ENCODE measurements around the gene CPED1.
"Not testable (repeated sequence)": the region's sequence is repeated elsewhere in the genome, so short reads cannot be mapped to it uniquely, and the experiment has no call there.

The CPED1 gene

DNA sequence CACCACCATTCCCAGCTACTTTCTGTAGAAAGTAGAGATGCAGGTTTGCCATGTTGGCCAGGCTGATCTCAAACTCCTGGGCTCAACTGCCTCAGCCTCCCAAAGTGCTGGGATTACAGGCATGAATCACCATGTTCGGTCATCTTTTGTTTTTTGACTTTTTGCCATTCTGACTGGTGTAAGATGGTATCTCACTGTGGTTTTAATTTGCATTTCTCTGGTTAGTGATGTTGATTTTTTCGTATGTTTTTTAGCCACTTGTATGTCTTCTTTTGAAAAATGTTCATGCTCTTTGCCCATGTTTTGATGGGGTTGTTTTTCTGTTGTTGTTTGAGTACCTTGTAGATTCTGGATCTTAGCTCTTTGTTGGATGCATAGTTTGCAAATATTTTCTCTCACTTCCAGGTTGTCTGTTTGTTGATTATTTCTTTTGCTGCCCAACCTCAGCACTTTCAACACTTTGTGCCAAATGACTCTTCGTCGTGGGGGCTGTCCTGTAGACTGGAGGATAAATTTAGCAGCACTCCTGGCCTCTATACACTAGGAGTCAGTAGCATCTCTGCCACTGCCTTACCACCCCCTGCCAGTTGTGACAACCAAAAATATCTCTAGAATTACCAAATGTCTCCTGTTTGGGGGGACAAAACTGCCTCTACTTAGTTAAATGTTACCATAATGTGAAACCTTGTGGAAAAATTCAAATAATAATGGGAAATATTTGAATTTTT is 6.5 kb upstream of the CPED1 start:
- no peak for DNase-seq

DNA sequence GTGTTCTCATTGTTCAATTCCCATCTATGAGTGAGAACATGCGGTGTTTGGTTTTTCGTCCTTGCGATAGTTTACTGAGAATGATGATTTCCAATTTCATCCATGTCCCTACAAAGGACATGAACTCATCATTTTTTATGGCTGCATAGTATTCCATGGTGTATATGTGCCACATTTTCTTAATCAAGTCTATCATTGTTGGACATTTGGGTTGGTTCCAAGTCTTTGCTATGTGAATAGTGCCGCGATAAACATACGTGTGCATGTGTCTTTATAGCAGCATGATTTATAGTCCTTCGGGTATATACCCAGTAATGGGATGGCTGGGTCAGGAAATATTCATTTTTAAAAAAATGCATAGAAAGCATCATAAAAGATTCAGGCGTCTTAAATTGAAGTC is 4.9 kb upstream of the CPED1 start:
- not testable (repeated sequence) for DNase-seq

DNA sequence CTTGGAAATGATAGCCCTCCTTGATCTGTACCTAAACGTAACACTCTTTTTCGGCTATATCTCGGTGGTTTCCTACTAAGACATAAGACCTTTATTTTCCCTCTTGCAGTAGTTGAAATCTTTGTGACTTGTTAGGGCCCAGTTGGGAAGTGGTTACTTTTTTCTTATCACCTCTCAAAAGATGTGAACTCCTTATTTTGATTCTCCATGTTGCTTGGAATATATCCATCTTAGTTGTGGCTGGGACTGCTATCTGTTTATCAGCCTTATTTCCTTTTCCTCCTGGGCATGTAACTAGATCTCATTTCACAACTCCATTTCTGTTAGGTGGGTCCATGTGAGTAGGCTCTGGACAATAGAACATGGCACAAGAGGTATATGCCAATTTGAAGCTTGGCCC is 4.1 kb upstream of the CPED1 start:
- DNase-seq: no peak

DNA sequence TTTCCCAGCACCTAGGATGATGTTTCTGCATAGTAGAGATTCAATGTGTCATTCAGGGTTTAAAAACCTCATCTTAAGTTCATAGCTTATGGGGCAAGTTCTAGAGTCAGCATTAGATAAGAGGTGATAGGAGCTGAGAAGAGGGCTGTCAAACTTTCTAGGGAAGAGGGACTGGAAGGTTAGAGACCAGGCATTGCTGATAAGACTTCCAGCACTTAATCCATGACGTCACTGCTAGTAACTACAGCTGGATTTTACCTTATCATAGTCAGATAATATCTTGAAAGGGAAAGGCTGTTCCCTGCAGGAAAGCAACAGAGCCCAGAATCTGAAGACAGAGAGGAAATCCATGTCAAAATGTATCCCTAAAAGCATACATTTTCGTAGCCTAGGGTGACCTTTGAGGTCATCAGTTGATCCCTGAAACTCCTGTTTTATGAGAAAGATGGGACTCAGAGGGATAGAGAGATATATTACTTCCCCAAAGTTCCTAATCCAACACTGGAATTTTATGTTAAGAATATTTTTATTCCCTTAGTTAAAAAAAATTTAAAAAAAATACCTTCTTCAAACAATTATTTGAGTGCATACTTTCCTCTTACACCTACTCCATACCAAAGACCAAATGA is 3.3 kb upstream of the CPED1 start:
- no peak for DNase-seq

DNA sequence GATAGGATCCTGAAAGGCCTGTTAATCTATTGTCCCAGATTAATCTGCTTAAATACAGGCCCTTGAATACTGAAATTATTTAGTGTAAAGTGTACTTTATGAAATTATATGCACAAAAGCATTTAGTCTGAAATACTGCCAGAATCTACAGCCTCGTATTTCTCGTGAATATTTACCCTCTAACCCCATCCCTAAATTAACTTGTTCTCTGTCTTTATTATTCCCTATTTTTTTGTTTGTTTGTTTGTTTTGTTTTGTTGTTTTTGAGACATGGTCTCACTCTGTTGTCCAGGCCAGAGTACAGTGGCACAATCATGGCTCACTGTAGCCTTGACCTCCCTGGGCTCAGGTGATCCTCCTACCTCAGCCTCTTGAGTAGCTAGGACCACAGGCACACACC is 2.7 kb upstream of the CPED1 start:
- DNase-seq: no peak

DNA sequence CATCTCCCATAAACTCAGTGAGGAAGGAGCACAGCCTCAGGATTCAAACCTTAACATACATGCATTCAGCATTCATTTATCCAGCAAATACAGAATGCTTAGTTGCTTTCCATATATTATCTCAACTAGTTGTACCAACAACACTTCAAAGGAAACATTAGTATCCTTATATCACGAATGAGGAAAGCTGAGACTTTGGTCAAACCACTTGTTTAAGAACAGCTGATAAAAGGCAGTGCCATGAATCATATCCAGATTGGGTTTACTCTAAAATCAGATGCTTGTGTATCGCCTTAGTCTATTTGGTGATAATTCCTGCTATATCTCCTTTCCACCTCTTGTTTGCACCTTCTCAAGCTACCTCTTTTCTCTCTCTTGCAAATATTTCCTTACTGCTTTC is 1.9 kb upstream of the CPED1 start:
- no peak for DNase-seq

DNA sequence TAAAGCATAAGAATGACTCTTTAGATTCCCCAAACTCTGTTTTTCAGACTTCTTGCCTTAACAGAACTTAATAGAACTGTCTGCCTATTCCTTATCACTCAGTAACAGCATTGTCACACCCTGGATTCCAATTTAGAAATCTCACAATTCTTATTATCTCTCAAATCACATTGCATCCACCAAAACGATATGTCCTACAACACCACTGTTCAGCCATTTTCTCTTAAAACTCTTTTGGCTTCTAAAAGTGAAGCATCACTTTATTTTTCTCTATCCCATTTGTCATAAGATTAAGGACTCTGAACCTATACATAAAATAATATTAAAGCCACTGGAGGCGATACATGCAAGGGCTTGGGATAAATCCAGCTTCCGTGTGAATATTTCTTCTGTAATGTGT is 1.2 kb upstream of the CPED1 start:
- DNase-seq: no peak

DNA sequence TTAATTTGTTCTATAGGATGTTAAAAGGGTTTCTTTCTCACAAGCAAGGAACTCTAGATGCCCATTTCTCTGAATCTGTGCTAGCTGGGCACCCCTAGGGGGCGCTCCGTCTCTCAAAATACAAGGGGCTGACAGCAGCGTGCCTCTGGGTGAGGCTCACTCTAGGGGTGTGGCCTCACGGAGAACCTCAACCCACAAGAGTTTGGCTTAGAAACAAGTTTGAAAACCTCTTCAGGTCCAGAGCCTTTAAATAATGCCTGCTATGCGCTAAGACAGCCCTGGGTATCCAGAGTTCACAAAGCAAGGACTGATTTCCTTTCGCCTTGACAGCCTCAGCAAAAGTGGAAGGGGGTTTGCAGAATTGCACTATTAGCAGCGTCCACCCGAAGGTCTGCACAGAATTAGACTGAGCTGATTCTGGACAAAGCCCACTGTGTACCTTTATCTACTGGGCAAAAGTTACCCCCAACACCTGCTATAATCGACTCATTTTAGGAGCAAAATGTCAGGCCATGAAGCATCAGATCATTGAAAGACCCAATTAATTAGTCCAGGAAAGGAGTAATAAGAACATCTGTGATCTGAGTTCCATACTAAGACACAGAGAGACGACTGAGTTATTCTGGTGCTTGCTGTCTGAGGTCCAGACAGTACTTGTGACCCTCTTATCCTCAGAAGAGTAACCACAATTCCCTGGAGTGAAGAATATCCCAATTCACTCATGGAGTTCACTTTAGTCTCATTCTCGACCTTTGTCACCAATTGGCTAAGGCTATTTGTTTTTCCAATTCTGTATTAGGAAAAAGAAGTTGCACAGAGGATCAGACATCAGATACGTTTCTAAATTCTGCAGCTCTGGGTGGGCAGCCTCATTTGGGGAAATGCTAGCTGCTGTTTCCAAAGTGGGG is 574 bp upstream of the CPED1 start:
- DNase-seq: peak; percentile 67

DNA sequence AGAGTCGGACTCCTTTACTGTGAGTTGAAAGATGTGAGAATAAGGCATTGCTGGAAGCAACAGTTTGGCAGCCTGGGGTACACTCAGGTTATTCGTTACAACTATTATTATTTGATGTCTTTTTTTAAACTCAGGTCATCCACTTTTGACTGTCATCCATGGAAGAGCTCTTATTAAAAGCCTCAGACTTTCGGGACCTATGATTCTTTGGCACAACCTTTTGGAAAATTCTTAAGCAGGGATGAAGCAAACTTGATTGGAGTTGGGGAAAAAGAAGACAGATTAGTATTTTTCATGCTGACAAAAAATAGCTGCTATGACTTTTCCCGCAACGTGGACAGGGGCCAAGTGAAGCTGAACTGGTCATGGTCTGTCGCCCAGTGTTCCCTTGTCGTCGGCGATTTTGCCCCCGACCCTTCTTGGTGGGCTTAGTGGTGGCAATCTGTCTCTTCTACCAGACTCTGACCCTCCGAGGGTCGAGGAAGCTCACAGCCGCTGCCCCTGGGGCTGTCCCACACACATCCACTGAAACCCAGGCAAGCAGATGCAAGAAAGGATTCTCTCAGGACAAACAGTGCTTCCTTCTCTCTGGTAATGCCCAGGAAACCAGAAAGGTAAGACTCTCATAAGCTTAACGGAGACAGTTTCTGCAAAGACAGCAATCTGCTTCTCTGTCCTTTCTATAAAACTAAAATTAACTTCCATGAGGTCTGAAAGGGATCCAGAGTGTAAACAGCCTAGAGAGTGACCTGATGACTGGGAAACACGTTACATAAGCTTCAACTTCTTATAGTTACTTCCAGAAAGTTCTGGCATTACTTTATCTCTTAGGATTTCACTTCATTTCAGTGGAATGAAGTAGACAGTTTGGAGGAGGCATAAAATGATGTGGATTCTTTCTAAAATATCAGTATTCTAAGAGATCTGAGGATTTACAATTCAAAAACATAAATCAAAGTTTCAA is 1.0 kb downstream of the CPED1 start:
- DNase-seq: no peak

DNA sequence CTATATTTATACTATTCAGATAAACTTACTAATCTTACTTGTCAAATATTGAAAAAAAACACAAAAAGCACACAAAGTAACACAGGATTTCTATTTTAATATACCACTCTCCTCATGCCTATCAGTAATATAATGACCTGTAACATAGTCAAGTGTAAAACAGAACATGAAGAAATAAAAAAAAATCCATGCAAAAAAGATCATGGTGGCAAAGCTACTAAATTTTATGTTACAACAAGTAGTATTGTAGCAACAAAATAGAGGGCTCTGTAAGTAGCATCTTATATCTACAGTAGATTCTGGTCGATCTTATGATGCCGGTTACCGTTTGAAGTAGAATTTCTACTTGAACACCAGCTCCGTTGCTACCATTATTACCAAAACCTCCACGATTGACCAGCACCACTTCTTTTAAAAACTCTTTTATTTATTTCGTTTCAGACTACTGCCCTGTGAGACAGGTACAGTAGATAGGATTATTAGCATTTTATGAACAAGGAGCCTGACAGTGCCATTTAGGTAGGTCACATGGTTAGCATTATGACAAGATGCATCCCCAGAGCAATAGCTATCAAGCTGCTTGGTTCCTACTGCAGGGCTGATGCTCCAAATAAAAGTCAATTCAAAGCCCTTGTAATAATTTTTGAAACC is 2.1 kb downstream of the CPED1 start:
- DNase-seq: no peak

DNA sequence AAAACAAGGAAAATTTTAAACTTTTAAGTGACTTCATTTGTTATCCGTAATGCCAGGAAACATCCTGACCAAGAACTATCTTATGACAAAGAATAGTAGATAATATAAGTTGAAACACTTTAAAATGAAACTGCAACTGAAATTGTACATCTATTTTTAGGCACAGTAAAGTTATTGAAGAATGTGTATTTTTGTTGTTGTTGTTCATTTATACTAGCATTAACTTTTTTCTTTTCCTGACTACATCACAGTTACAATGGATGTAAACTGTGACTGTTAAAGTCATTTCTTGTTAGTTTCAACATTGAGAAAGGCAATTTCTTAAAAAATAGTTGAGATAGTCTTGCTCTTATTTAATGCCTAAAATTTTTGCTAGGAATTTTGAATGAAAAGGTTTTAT is 2.6 kb downstream of the CPED1 start:
- no peak for DNase-seq

DNA sequence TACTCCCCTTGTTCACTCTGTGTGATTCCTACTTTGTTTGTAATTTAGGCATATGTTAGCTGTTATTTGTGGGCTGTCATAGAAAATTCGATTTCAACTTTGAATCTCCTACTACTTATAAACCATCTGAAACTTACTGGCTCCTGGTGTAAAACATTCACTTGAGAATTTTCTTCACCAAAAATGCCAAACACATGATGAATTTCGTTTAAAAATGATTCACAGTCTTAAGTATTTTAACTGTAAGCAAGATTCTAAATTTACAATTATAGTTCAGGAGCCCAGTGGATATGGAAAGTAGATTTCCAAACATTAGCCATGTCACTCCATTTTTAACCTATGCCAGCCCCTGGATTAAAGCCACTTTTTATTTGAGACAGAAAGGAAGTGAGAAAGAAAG is 3.1 kb downstream of the CPED1 start:
- no peak for DNase-seq

DNA sequence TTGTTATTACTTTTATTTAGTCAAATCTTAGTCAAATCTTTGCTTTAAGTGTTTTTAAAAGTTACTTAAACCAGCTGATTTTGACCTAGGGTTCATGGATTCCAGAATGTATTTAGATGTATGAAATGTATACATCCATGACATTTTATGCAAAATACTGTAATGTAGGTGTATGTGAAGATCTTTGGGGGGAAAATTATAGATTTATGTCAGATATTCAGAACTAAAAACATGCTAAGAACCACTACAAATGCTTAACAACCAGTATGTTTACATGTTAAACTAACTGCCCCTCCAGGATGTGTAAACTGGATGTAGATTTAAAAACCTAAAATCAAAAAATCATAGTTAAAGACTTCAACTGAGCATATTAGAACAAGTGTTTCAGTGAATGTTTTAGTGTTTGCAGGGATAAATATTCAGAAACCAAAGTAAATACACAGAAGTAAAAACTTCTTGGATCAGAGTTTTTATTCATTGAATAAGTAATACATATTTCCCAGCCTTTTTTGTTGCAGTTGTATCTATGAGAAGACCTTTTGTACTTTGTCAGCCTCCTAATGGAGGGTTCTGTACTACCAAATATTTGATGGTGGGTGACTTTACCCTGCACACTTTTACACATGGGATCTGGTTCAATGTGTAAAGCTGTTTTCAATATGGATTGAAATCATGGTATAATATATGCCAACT is 3.9 kb downstream of the CPED1 start:
- no peak for DNase-seq

DNA sequence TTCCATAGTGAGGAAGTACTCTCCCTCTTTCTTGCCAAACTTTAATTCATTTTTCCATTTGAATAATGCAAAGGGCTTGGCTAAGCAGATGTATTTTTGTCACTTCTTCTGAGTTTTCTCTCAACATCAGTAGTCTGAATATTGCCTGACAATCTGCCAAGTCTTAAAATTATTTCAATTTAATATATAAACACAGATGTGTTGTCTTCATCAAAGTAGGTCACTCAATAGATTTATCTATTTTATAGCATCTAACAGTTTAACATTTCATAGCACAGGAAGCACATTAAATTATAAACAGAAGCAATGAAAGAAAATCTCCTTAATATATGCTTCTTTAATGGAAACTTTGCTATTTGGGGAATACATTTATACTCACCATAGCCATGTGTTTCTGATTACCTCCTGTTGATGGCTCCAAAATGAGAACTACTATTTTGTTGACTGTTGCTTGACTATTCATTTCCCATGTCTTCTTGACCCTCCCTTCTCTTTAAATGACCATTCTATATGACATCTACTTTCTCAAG is 4.5 kb downstream of the CPED1 start:
- no peak for DNase-seq

DNA sequence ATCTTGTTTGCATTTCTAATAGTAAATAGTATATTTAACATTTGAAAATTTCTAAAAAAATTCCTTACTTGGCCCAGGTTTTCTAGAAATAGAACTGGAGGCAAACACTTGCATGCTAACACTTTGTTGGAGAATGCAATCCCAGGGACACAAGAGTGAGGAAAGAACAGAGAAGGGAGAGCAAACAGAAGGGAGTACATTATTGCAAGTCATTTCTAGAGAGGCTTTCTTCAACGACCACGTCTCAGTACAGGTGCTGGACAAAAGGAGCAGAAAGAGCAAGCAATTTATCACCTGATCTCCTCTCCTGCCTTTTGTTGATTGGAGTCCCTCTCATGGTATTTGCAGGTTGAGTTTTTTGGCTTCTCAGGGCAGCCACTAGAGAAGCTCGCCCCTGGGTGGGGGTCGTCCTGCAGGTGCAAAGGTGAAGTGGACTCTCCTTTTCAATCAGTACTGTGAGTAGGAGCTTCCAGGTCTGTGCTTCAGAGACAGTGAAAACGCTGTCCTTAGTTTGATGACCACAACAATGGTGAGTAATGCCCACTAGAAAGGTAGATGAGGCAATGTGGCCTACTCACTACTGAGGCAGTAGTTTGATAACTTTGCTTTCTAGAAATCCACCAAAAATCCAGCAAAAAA is 5.2 kb downstream of the CPED1 start:
- no peak for DNase-seq

DNA sequence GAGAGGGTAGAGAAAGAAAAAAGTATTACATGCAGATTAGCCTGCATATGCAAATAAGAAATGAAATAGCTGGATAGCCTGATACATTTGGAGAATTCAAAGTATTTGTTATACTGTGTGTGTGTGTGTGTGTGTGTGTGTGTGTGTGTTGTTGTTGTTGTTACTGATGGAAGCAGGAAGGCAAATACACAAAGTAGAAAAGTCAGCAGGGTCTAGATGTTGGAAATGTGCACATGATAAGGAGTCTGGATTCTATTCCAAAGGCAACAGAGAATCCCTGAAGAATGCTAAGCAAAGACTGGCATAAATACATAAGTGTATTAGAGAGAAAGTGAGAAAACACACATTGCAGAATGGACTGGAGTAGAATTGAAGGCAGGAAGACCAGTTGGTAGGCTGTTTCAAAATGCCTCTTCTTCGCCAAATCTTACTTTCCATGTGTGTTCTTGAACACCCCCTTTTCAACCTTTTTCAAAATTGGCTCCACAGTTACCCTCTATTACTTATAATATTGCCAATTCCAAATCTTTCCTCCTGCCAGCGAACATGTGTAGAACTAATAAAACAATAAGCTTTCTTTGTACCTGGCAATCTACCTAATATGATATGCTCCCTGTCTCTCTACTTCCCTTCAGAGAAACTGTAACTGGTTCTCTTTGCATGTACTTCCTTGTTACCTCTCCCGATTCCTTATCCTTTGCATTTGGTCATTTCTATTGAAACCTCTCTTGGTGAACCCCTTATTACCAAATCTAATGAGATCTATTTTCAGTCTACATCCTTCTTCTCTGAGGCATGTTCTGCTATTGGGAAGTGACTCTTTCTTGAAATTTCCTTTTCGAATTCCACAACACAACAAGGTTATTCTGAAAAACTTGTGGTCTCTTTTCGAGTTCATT is 6.2 kb downstream of the CPED1 start:
- no peak for DNase-seq

DNA sequence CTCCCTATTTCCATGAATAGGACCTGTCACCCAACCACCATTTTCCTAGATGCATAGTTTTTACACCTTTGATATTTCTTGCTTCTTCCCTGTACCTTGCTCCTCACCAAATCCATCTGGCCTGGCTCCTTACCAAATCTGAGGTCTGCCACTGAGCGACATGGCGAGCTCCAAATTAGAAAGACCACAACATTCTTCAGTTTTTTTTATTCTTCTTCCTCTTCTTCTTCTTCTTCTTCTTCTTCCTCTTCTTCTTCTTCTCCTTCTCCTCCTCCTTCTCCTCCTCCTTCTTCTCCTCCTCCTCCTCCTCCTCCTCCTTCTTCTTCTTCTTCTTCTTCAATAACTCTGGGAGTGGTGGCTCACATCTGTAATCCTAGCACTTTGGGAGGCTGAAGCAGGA is 7.1 kb downstream of the CPED1 start:
- no peak for DNase-seq

DNA sequence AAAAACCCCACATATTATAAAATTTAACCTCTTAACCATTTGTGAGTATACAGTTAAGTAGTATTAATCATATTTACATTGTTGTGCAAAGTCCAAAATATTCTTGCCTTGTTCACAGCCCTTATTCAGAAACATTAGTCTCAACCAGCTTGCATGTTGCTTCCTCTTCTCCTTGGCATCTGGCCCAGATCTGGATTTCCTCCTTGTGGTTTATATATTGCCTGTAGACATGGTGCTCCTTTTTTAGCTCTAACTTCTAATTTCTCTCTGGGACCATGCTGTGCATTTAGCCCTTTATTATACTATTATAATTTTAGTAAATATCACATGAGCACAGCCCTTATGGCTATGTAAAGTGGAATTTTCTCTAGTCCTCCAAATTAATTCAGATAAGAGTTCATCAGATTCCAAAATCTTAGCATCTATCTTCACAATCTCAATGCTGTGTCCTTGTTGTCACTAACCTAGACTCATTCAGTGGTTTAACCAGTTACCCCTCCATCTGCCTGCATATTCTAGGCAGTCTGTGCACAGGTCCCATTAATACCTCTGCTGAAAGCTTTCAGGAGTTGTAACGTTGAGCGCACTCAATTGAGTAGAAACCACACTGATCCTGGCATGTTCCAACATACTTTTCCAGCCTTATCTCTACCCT is 7.9 kb downstream of the CPED1 start:
- peak; percentile 45 for DNase-seq

DNA sequence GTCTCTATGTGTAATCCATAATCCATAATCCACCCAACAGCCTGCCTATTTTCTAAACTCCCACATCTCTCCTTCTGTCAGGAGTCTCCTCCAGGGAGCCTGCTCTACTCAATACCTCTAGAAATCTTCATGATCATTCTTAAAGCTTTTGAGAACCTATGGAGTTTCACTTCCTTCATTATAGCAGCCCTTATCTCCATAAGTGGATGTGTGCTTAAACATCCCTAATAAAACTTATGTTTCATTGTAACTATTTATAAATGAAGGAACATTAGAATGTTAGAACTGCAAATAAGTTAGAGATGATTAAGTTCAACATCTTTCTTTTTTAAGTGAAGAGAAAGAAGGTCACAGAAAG is 8.5 kb downstream of the CPED1 start:
- no peak for DNase-seq

Data from kidney glomerular epithelial cell (primary cell).